ENCODE results near the gene APOBEC2.
A peak's percentile ranks its signal among the peaks of the same experiment; 100 is the strongest.

Gene APOBEC2

DNA sequence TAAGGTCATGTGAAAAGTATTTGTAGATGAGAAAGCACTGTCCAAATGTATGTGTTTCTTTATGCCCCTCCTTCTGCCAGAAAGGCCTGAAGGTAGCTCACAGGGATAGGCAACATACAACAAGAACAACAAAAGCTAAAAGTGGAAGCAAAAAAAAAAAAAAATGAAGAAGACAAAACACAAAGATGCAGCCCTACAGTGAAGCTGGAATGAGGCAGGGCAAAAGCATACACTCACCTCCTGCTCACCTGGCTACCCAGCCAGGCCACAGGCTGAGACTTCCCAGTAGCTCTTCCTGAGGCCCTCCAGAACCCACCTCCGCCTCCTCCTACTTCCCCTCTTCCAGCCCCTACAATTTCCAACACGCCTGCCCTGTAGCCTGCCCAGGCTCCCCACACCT lies 16.4 kb upstream of the APOBEC2 start:
- H2BK120ac ChIP-seq (ENCODE audit: insufficient read depth, low read length, poor library complexity), result no peak overlapping the region
- no peak overlapping the region for H3K23ac ChIP-seq (ENCODE audit: low read length)
- H3K4me1 ChIP-seq (ENCODE audit: control insufficient read depth in 1 of 2, insufficient read depth in 2 of 2, low read length in 2 of 2), result peaks cover 12% of the 10 kb centered on the region in 2 experiments
- H3K79me2 ChIP-seq (ENCODE audit: control insufficient read depth, insufficient read depth, low read length, poor library complexity), result no peaks in the 10 kb centered on the region
- no peak overlapping the region for H2AFZ ChIP-seq (ENCODE audit: insufficient read depth, low read length, poor library complexity)
- H4K8ac ChIP-seq (ENCODE audit: low read depth, low read length), result no peak overlapping the region
- no peak overlapping the region for H2AK5ac ChIP-seq (ENCODE audit: low read length)
- no peak overlapping the region for H2BK5ac ChIP-seq (ENCODE audit: low read depth, low read length, poor library complexity)
- no peak overlapping the region for H3K18ac ChIP-seq (ENCODE audit: low read length)
- H3K36me3 ChIP-seq (ENCODE audit: control insufficient read depth in 1 of 2, insufficient read depth in 2 of 2, low read length in 2 of 2), result no peaks in the 10 kb centered on the region
- no peak overlapping the region for H3K14ac ChIP-seq (ENCODE audit: low read length)
- H3K27me3 ChIP-seq (ENCODE audit: insufficient read depth, low read length), result no peaks in the 10 kb centered on the region
- H2BK12ac ChIP-seq (ENCODE audit: low read length), result no peak overlapping the region
- no CpG with 5 or more reads among the region's 2 CpGs for WGBS (ENCODE audit: extremely low coverage, insufficient coverage, insufficient read length)
- no peak overlapping the region for H4K91ac ChIP-seq (ENCODE audit: low read depth, low read length)
- no peak overlapping the region for H3K9ac ChIP-seq (ENCODE audit: low read length)
- H3K27ac ChIP-seq (ENCODE audit: low read depth, low read length), result no peak overlapping the region
- DNase-seq, result no peak
- no peak overlapping the region for H3K4me2 ChIP-seq (ENCODE audit: low read length)
- H3K9me3 ChIP-seq (ENCODE audit: insufficient read depth, low read depth, low read length), result peaks cover 1% of the 10 kb centered on the region
- H4K12ac ChIP-seq (ENCODE audit: low read depth, low read length), result no peak overlapping the region
- no peak overlapping the region for H3K4ac ChIP-seq (ENCODE audit: low read depth, low read length)
- H3K79me1 ChIP-seq (ENCODE audit: low read length), result no peaks in the 10 kb centered on the region
- no peak overlapping the region for H3K4me3 ChIP-seq (ENCODE audit: low read depth, low read length)

DNA sequence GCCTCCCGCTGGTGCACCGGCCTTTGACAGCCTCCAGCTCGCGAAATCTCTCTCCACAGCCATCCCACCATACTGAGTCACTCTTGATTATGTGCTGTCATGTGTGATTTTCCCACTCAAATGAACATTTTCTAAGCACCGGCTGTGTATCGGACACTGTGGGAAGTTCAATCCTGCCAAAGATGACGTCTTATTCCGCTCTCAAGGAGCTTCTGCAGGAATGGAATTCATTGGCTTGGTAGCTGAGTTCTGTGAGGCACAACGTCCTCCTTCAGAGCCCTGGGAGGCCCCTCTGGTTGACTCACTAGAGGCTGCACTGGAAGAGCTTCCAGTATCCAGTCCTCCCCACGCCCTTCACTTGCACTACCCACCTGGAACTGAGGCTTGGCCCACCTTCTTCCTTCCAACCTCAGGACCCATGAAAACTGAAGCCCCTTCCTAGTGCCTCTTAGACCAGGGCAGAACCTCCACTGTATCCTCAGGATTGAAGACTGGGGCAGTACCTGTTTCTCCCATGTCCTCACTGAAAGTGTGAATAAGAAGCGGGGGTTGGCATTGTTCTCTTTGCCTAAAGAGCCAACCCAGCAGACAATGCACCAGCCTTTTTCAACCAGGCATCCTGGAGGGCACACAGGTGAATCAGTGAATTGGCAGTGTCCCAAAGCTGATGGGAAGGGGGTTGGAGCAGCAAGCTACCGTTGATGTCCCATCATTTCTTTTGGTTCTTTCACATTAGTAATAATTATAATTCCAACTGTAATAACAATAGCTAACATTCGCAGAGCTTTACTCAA lies 15.7 kb upstream of the APOBEC2 start:
- Histone ChIP-seq H3K79me1 (ENCODE audit: low read length) (no peaks in the 10 kb centered on the region), H3K79me2 (ENCODE audit: control insufficient read depth, insufficient read depth, low read length, poor library complexity) (no peaks in the 10 kb centered on the region), H3K4me2 (ENCODE audit: low read length) (no peak overlapping the region), H4K91ac (ENCODE audit: low read depth, low read length) (no peak overlapping the region), H3K27me3 (ENCODE audit: insufficient read depth, low read length) (no peaks in the 10 kb centered on the region), H2BK12ac (ENCODE audit: low read length) (no peak overlapping the region), H3K27ac (ENCODE audit: low read depth, low read length) (no peak overlapping the region), H2AFZ (ENCODE audit: insufficient read depth, low read length, poor library complexity) (no peak overlapping the region), H2BK5ac (ENCODE audit: low read depth, low read length, poor library complexity) (no peak overlapping the region), H3K18ac (ENCODE audit: low read length) (no peak overlapping the region), H3K9ac (ENCODE audit: low read length) (no peak overlapping the region), H3K4ac (ENCODE audit: low read depth, low read length) (no peak overlapping the region), H4K8ac (ENCODE audit: low read depth, low read length) (no peak overlapping the region), H3K14ac (ENCODE audit: low read length) (no peak overlapping the region), H3K9me3 (ENCODE audit: insufficient read depth, low read depth, low read length) (peaks cover 1% of the 10 kb centered on the region), H3K4me1 (ENCODE audit: control insufficient read depth in 1 of 2, insufficient read depth in 2 of 2, low read length in 2 of 2) (peaks cover 12% of the 10 kb centered on the region in 2 experiments), H4K12ac (ENCODE audit: low read depth, low read length) (no peak overlapping the region), H3K4me3 (ENCODE audit: low read depth, low read length) (no peak overlapping the region), H3K36me3 (ENCODE audit: control insufficient read depth in 1 of 2, insufficient read depth in 2 of 2, low read length in 2 of 2) (no peaks in the 10 kb centered on the region), H2BK120ac (ENCODE audit: insufficient read depth, low read length, poor library complexity) (no peak overlapping the region), H3K23ac (ENCODE audit: low read length) (no peak overlapping the region), H2AK5ac (ENCODE audit: low read length) (no peak overlapping the region)
- no peak for DNase-seq
- WGBS (ENCODE audit: extremely low coverage, insufficient coverage, insufficient read length), result no CpG with 5 or more reads among the region's 13 CpGs

DNA sequence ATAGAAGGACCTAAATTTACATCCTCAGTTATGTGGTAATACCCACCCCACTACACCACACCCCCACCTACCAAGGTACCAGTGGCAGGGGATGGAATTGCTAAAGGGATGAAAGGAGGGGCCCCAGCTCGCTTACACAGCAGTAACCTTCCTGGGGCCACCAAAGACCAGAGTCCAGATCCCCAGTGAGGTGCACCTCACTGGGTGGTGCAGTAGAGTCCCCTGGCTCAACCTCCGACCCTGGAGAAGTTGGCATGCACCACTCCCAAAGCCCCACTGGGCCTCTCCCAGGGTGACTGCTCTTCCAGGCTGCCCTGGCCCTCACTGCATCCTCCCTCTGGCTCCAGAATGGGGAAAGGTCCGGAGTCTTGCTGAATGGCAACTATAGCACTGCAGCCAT lies 14.8 kb upstream of the APOBEC2 start:
- peaks cover 1% of the 10 kb centered on the region for H3K9me3 ChIP-seq (ENCODE audit: insufficient read depth, low read depth, low read length)
- WGBS (ENCODE audit: extremely low coverage, insufficient coverage, insufficient read length), result no CpG with 5 or more reads among the region's 3 CpGs
- no peak overlapping the region for H3K9ac ChIP-seq (ENCODE audit: low read length)
- no peak overlapping the region for H3K27ac ChIP-seq (ENCODE audit: low read depth, low read length)
- no peak overlapping the region for H2AK5ac ChIP-seq (ENCODE audit: low read length)
- H3K4me2 ChIP-seq (ENCODE audit: low read length), result no peak overlapping the region
- no peak overlapping the region for H3K18ac ChIP-seq (ENCODE audit: low read length)
- no peak overlapping the region for H3K4me3 ChIP-seq (ENCODE audit: low read depth, low read length)
- no peak overlapping the region for H4K8ac ChIP-seq (ENCODE audit: low read depth, low read length)
- no peak overlapping the region for H3K23ac ChIP-seq (ENCODE audit: low read length)
- no peak for DNase-seq
- no peak overlapping the region for H4K12ac ChIP-seq (ENCODE audit: low read depth, low read length)
- H3K14ac ChIP-seq (ENCODE audit: low read length), result no peak overlapping the region
- no peak overlapping the region for H4K91ac ChIP-seq (ENCODE audit: low read depth, low read length)
- no peaks in the 10 kb centered on the region for H3K27me3 ChIP-seq (ENCODE audit: insufficient read depth, low read length)
- H2BK120ac ChIP-seq (ENCODE audit: insufficient read depth, low read length, poor library complexity), result no peak overlapping the region
- H2BK5ac ChIP-seq (ENCODE audit: low read depth, low read length, poor library complexity), result no peak overlapping the region
- H3K4me1 ChIP-seq (ENCODE audit: control insufficient read depth in 1 of 2, insufficient read depth in 2 of 2, low read length in 2 of 2), result peaks cover 12% of the 10 kb centered on the region in 2 experiments
- no peak overlapping the region for H2BK12ac ChIP-seq (ENCODE audit: low read length)
- no peaks in the 10 kb centered on the region for H3K36me3 ChIP-seq (ENCODE audit: control insufficient read depth in 1 of 2, insufficient read depth in 2 of 2, low read length in 2 of 2)
- no peaks in the 10 kb centered on the region for H3K79me2 ChIP-seq (ENCODE audit: control insufficient read depth, insufficient read depth, low read length, poor library complexity)
- no peak overlapping the region for H3K4ac ChIP-seq (ENCODE audit: low read depth, low read length)
- no peak overlapping the region for H2AFZ ChIP-seq (ENCODE audit: insufficient read depth, low read length, poor library complexity)
- H3K79me1 ChIP-seq (ENCODE audit: low read length), result no peaks in the 10 kb centered on the region

DNA sequence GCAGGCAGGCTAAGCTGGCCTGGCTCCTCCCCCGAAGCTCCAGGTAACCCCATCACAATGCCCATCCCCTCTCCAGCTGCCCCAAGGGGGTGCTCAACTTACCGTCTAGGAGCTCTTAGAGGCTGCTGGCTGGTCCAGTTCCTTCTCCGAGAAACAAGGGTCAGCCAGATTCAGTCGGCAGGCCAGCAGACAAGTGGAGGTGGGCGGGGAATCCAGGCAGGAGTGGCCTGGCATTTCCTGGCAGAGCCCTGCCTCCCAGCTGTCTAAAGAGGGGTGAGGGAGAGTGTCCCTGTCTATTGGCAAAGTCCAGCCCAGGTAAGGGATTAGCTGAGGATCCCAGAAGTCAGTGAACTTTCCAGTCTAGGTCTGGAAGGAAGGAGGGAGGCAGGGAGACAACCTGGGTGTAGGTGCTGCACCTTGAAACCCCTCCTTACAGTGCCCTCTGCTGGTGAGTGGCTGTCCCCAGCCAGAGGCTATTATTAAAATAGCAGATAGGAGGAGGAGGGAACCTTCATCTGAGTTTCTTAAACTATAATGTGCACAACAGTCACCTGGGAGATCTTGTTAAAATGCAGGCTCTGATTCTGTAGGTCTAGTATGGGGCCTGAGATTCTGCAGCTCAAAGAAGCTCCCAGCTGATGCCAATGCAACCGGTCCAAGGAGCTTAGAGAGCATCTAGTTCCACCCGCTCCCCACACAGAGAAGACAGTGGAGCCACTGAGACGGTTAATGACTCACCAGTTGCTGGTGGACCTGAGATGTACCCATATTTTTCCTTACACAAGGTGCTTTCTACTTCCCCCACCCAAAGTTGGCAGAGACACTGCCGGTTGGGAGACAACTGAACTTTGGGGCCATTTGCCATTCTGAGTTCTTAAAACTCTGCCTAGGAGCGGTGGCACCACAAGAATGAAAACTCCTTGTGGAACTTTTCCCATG lies 13.7 kb upstream of the APOBEC2 start, which contains the start of gene UNC5CL:
UNC5CL (minus strand) TSS at position 162 of the 939 bp plus-strand sequence. CDS start 4,147 bp downstream, outside the sequence.
- H3K4me1 ChIP-seq (ENCODE audit: control insufficient read depth in 1 of 2, insufficient read depth in 2 of 2, low read length in 2 of 2), result peaks cover 12% of the 10 kb centered on the region in 2 experiments
- H3K23ac ChIP-seq (ENCODE audit: low read length), result no peak within 1 kb of the TSS
- H3K9ac ChIP-seq (ENCODE audit: low read length), result no peak within 1 kb of the TSS
- no peak within 1 kb of the TSS for H4K91ac ChIP-seq (ENCODE audit: low read depth, low read length)
- no peak within 1 kb of the TSS for H3K4me3 ChIP-seq (ENCODE audit: low read depth, low read length)
- H2BK12ac ChIP-seq (ENCODE audit: low read length), result no peak within 1 kb of the TSS
- no peaks in the 10 kb centered on the region for H3K79me2 ChIP-seq (ENCODE audit: control insufficient read depth, insufficient read depth, low read length, poor library complexity)
- no peak within 1 kb of the TSS for H2BK5ac ChIP-seq (ENCODE audit: low read depth, low read length, poor library complexity)
- H3K27ac ChIP-seq (ENCODE audit: low read depth, low read length), result no peak within 1 kb of the TSS
- no peak within 1 kb of the TSS for H2BK120ac ChIP-seq (ENCODE audit: insufficient read depth, low read length, poor library complexity)
- DNase-seq, result peak in 1 of 2 donors; percentile 59
- peaks cover 1% of the 10 kb centered on the region for H3K9me3 ChIP-seq (ENCODE audit: insufficient read depth, low read depth, low read length)
- H3K4me2 ChIP-seq (ENCODE audit: low read length), result no peak within 1 kb of the TSS
- no peaks in the 10 kb centered on the region for H3K27me3 ChIP-seq (ENCODE audit: insufficient read depth, low read length)
- no peaks in the 10 kb centered on the region for H3K79me1 ChIP-seq (ENCODE audit: low read length)
- no peak within 1 kb of the TSS for H3K14ac ChIP-seq (ENCODE audit: low read length)
- H4K8ac ChIP-seq (ENCODE audit: low read depth, low read length), result no peak within 1 kb of the TSS
- H3K18ac ChIP-seq (ENCODE audit: low read length), result no peak within 1 kb of the TSS
- no peaks in the 10 kb centered on the region for H3K36me3 ChIP-seq (ENCODE audit: control insufficient read depth in 1 of 2, insufficient read depth in 2 of 2, low read length in 2 of 2)
- WGBS (ENCODE audit: extremely low coverage, insufficient coverage, insufficient read length), result no CpG with 5 or more reads among the region's 10 CpGs
- no peak within 1 kb of the TSS for H2AFZ ChIP-seq (ENCODE audit: insufficient read depth, low read length, poor library complexity)
- H2AK5ac ChIP-seq (ENCODE audit: low read length), result no peak within 1 kb of the TSS
- no peak within 1 kb of the TSS for H4K12ac ChIP-seq (ENCODE audit: low read depth, low read length)
- no peak within 1 kb of the TSS for H3K4ac ChIP-seq (ENCODE audit: low read depth, low read length)
